Embryonic facial prominence (tissue), 1 donor: Measurements from ENCODE around the gene PSMB7.

Experiments used
- DNase-seq: peaks from one replicate; pipeline ENCODE4 v3.0.0-alpha.2; 2016; ENCODE audit errors: extremely low spot score

Gene PSMB7

GRCh38 chr9:124357721-124358361 lies 57.4 kb downstream of the PSMB7 start:
- no peak for DNase-seq

- DNase-seq = no peak
Observed at GRCh38 chr9:124356745-124357390, 58.4 kb downstream of the PSMB7 start.

- DNase-seq = no peak
Observed at GRCh38 chr9:124355941-124356744, 59.1 kb downstream of the PSMB7 start.

DNA sequence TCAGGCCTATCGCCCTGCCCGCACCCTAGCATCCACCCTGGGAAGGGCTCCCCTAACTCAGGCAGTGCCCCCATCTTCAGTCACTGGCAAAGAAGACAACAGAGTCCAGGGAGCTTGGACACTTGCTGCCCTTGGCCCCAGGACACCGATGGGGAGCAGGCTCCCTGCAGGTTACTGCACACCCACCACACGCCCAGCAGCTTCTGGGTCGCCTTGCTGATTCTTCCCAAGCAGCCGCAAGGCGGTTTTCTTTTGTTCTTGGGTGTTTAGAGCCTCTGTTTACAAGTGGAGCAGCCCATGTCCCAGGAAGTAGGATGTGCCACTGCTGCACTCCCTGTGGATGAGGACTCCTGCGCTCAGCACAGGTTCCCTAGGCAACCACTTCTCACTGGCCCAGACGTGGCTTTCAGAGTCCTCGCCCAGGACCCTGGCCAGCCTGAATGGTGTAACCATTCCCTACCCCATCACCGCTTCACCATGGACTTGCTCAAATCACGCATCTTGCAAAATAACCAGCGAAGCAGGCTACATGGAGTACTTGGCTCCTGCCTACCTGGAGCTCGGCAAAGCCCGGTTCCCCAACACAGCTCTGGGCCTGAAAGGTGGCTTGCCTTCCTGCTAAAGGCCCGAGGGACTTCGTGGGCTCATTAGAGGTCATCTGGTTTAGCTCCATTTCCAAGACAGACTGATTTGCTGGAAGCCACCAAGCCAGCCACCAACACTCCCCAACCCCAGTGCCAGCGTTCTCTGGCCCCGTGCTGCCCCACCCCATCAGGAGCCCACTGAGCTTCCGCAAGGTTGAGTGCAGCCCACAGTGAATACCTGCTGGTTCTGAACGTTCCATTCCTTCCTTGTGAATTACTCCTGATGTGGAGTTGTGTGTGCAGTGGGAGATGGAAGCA lies 60.0 kb downstream of the PSMB7 start:
- no peak for DNase-seq

DNA sequence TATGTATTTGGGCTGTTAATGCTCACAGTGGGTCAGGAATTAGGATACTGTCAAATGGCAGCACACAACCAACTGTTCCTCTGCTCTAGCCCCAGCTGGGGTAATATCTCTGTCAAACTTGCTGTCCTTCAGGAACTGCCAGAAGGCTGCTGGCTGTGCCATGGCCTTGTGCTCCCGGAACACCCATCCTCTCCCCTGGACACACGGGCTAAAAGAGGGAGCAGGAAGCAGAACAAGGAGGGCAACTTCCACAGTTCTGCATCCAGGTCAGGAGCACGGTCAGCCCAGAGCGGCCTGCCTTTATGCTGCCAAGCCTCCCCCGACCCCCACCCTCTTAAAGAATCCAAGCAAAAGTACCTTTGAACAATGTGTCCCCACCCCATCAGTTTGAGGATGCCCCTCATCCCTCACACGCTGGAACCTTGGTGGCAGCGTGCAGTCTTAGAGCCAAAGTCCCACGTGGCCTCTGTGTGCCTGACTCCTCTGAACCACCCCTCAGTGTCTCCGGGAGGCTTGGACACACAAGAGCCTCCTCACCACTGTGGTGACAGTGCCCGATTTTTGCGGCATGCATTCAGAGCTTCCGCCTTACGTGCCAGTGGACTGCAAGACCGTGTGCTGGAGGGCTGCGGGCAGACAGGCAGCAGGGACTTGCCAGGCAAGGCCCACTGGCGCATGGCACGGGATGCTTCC lies 60.8 kb downstream of the PSMB7 start:
- no peak for DNase-seq

- DNase-seq = no peak
Observed at GRCh38 chr9:124353811-124354274, 61.4 kb downstream of the PSMB7 start.

- no peak for DNase-seq
Observed at GRCh38 chr9:124353166-124353768, 62.0 kb downstream of the PSMB7 start.

- no peak for DNase-seq
Observed at GRCh38 chr9:124352616-124353015, 62.6 kb downstream of the PSMB7 start.

DNA sequence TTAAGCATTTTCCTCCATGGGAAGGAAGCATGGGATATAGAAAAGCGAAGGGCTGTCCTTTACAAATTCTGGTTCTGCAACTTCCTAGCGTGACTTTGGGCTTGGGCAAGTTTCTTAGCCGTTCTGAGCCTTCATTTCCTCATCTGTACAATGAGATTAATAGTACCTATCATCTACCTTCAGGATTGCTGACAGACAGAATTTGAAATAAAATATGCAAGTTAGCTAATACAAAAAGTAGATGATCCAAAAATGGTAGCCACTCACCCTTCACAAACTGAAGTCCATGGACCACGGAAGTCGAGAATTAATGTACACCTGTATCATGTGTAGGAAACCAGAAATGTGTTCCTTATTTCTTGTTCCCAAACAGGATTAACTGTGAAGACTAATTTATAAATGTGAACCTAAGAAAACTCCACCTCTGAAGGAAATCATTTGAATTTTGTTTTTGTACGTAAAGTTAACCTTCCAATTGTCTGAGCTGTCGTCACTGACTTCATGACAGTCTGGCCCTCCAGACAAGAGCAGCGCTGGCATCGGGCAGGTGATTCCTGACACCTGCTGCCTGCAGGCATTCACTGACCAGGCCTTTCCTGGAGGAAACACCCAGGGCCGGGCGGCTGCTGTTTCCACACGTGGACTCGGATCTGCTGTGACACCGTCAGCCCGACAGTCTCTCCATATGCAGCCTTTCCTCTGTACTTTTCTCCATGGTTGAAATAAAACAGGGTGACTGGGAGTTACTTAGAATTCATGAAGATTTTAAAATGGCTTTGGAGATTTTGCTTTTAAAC lies 63.4 kb downstream of the PSMB7 start:
- no peak for DNase-seq

GRCh38 chr9:124350494-124351263 lies 64.6 kb downstream of the PSMB7 start:
- no peak for DNase-seq

GRCh38 chr9:124349675-124350493 lies 65.4 kb downstream of the PSMB7 start:
- no peak for DNase-seq

- DNase-seq = no peak
Observed at GRCh38 chr9:124349267-124349666, 66.0 kb downstream of the PSMB7 start.

- no peak for DNase-seq
Observed at GRCh38 chr9:124348831-124349230, 66.4 kb downstream of the PSMB7 start.

DNA sequence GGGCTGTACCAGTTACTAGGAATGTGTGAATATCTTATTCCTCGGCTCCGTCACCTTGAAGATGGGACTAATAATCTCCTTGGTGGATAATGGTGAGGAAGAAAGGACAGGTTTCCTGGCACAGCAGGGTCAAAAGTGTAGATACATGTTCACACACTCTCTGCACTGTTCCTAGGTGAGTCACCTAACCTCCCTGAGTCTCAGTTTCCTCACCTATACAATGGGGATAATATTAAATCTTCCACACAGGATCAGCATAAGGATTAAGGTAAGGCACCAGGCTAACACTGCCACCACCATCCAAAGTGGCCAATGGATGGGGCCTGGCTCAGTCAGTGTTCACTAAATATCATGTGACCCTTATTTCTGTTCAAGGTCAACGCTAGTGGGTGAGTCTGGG lies 66.9 kb downstream of the PSMB7 start:
- DNase-seq = no peak

DNA sequence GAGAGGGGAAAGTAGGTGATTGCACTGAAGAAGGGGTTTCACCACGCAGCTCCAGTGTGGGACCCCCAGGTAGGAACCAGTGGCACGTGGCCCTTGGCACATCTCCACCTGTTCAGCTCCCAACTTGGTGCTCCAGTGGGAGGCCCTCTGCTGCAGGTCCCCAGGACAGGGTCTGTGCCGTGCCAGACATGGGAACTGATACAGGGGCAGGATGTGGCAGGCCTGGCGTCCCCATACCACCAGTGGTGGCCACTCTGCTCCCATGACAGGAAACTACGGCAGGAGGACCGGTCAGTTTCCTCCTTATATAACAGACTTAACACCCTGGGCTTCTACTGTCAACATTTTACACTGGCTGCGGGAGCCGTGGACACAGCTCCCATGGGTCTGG lies 67.3 kb downstream of the PSMB7 start:
- no peak for DNase-seq

DNA sequence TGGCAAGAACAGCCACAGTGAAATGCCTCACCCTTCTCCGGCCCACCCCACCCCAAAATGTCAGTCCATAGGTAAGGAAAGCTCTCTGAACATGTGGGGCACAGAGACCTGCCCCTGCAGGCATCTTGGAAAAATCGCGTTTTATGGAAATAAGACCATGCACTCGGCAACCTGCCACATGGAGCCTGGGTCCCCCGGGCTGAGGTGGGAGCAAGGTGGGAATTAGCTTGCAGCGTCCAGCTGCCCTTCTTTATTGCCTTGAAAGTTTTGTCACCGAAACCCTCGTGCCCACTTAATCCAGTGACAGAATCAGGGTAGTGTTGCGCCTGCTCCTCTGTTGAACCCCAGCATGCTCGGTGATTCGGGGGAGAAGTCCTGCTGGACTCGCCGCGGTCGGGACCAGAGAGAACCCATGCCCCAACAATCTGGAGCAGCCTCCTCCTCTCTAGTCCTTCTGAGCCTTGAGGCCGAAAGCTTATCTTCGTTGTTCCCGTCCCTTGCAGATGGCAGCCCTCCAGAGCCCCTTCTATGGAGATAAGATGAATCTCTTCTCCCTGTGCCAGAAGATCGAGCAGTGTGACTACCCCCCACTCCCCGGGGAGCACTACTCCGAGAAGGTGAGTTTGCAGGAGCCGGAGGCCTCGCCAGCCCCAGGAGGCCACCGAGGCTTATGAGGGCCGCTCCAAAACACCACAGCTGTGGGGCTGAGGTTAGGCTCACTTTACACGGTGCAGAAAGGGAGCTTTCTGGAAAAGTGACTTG lies 67.9 kb downstream of the PSMB7 start:
- no peak for DNase-seq

DNA sequence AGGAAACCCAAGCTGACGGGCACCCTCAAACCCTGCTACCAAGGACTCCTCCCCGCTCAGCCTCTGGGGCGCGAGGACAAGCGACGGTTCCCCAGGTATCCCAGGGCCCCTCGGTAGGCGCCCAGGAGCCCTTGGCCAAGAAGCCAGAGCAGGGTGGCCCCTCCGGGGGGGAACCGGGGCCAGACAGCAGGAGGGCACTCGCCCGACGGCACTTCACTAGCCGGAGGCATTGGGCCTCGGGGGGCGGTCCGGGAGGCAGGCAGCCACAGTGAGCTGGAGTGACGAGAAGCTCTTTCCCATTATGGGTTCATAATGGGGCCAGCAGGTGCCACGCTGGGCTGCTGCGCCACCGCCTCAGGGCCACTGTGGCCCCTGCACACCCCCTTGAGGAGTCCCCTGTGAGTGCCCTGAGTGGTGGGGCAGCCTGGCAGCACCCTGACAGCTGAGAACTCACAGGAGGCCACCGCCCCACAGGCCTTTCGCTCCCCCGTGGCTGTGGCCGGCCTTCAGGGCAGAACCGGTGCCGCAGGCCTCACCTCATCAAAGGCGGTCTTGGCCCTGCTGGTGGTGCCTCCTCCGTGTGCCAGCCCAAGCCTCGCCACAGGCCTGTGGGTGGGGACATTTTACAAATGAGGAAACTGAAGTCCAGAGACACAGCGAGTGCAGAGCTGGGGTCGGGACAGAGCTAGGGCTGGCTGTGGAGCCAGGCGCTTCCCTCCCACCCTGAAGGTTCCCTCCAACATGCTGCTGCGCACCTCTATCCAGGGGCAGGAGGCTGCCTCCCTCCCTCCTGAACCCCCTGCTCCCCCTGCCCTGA lies 68.7 kb downstream of the PSMB7 start:
- no peak for DNase-seq
